Mesendoderm (in vitro differentiated cells): ENCODE measurements around the gene LEFTY1.

ENCODE experiments used
- DNase-seq: peaks from one replicate; pipeline ENCODE4 v3.0.0; 2013
- H2AK5ac ChIP-seq: 2 replicates; pipeline ENCODE4 v1.6.1; 2013; ENCODE audit warnings: low read length, inconsistent platforms
- H2BK120ac ChIP-seq: 2 replicates; pipeline ENCODE4 v1.6.1; 2013; ENCODE audit warnings: low read depth, mild to moderate bottlenecking, low read length, moderate library complexity, mixed read lengths
- H2BK15ac ChIP-seq: replicated peaks from 2 replicates; pipeline ENCODE4 v1.6.1; 2013; ENCODE audit warnings: low read depth, mild to moderate bottlenecking, moderate library complexity
- H2BK5ac ChIP-seq: 2 replicates; pipeline ENCODE4 v1.6.1; 2013; ENCODE audit warnings: low read length, inconsistent platforms
- H3K18ac ChIP-seq: 2 replicates; pipeline ENCODE4 v1.6.1; 2013; ENCODE audit warnings: mild to moderate bottlenecking, low read length, mixed read lengths
- H3K23ac ChIP-seq: one replicate; pipeline ENCODE4 v1.6.1; 2013; ENCODE audit warnings: low read length
- H3K27ac ChIP-seq: 2 replicates; pipeline ENCODE4 v1.5.1; 2013; ENCODE audit warnings: low read depth, mild to moderate bottlenecking, inconsistent platforms, low read length, moderate library complexity
- H3K27me3 ChIP-seq: 2 replicates; pipeline ENCODE4 v1.6.1; 2013; ENCODE audit warnings: low read length, control low read depth, mild to moderate bottlenecking, inconsistent platforms; ENCODE audit not compliant: insufficient read depth, poor library complexity
- H3K36me3 ChIP-seq: 2 replicates; pipeline ENCODE4 v1.6.1; 2013; ENCODE audit warnings: low read length, inconsistent platforms; ENCODE audit not compliant: control insufficient read depth, insufficient read depth
- H3K4ac ChIP-seq: one replicate; pipeline ENCODE4 v1.6.1; 2013; ENCODE audit warnings: low read depth, mild to moderate bottlenecking, low read length, moderate library complexity
- H3K4me1 ChIP-seq: 2 replicates; pipeline ENCODE4 v1.6.1; 2013; ENCODE audit warnings: low read depth, low read length, inconsistent platforms; ENCODE audit not compliant: control insufficient read depth
- H3K4me2 ChIP-seq: 2 replicates; pipeline ENCODE4 v1.6.1; 2013; ENCODE audit warnings: low read length
- H3K4me3 ChIP-seq: 2 replicates; pipeline ENCODE4 v1.5.1; 2013; ENCODE audit warnings: mild to moderate bottlenecking, low read length
- H3K56ac ChIP-seq: one replicate; pipeline ENCODE4 v1.6.1; 2013; ENCODE audit warnings: low read length
- H3K79me1 ChIP-seq: 2 replicates; pipeline ENCODE4 v1.6.1; 2013; ENCODE audit warnings: low read length, inconsistent platforms
- H3K79me2 ChIP-seq: 2 replicates; pipeline ENCODE4 v1.6.1; 2013; ENCODE audit warnings: mild to moderate bottlenecking, low read length; ENCODE audit not compliant: control insufficient read depth, insufficient read depth
- H3K9ac ChIP-seq: 2 replicates; pipeline ENCODE4 v1.6.1; 2013; ENCODE audit warnings: low read length, inconsistent platforms
- H4K5ac ChIP-seq: one replicate; pipeline ENCODE4 v1.6.1; 2013; ENCODE audit warnings: low read length
- H4K8ac ChIP-seq: one replicate; pipeline ENCODE4 v1.6.1; 2013; ENCODE audit warnings: low read depth, mild to moderate bottlenecking, control low read depth, low read length, moderate library complexity
- WGBS: extraction: QIAGEN DNeasy Blood & Tissue Kit; methylation state at CpG from one replicate; pipeline ENCODE4 v1.1.7; 2013; ENCODE audit warnings: low lambda C conversion rate, missing lambda C conversion rate; ENCODE audit not compliant: insufficient coverage; ENCODE audit errors: extremely low coverage; 5-methylcytosine and 5-hydroxymethylcytosine counted together

Gene LEFTY1

DNA sequence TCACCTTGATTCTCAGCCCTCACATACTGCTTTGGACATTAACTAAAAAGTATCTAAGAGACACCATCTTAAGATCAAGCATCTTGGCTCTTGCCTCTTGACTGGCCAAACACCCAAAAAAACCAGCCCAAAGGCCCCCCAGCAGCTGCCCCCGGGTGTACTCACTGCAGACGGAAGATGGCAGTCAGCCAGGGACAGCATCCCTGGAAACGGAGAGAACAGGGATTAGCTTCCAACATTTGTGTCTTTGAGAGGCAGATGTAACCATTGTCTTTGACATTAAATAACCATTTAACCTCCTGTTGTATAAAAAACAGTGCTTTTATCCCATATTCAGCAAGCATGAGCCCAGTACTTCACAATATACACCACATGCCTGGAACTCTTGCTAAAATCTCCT is 18.0 kb downstream of the LEFTY1 start:
- Histone ChIP-seq H3K27me3 (no peaks in the 10 kb centered on the region), H2BK15ac (no peak overlapping the region), H3K4ac (no peak overlapping the region), H3K36me3 (peaks cover 19% of the 10 kb centered on the region), H2BK5ac (no peak overlapping the region), H3K4me2 (no peak overlapping the region), H2BK120ac (no peak overlapping the region), H3K79me1 (peaks cover 3% of the 10 kb centered on the region), H3K9ac (no peak overlapping the region), H3K79me2 (no peaks in the 10 kb centered on the region), H3K56ac (no peak overlapping the region), H2AK5ac (no peak overlapping the region), H3K4me1 (no peaks in the 10 kb centered on the region), H4K5ac (no peak overlapping the region), H3K18ac (no peak overlapping the region), H3K23ac (no peak overlapping the region), H3K4me3 (no peak overlapping the region), H3K27ac (no peak overlapping the region), H4K8ac (no peak overlapping the region)
- DNase-seq, result no peak
- no CpG with 5 or more reads among the region's 3 CpGs for WGBS

DNA sequence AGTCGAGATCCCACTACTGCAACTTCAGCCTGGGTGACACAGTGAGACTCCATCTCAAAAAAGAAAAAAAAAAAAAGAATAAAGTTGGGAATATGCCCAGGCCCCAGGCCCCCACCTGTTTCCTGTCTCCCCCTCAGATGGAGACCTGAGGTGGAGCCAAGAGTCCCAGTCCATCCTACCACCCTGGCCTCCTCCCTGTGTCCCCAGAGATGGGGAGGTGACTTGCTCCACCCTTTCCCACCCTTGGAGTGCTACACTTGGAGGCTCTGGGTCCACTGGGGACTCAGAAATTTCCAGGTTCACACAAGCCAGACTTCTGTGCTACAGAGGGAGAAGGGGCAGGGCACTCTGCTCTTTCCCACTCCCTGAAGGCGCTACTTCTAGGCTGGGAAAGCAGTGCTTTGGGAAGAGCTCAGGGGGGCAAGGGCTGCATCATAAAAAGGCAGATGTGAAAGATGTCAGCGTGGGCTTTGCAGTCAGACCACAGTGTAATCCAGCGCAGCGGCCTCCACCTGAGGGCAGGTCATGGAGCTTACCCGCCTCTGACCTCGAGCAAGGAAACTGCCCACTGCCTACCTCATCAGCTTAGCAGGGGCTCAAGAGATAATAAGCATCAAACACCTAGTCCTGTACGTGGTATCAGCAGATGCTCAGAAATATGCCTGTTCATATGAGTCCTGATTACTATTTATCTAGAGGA is 20.2 kb downstream of the LEFTY1 start:
- Histone ChIP-seq H3K4ac (no peak overlapping the region), H3K27ac (no peak overlapping the region), H3K9ac (no peak overlapping the region), H3K4me2 (no peak overlapping the region), H3K23ac (no peak overlapping the region), H3K27me3 (no peaks in the 10 kb centered on the region), H3K18ac (no peak overlapping the region), H3K79me1 (no peaks in the 10 kb centered on the region), H2BK15ac (no peak overlapping the region), H2BK120ac (no peak overlapping the region), H3K4me3 (no peak overlapping the region), H3K56ac (no peak overlapping the region), H4K8ac (no peak overlapping the region), H2BK5ac (no peak overlapping the region), H3K4me1 (no peaks in the 10 kb centered on the region), H2AK5ac (no peak overlapping the region), H3K36me3 (peaks cover 24% of the 10 kb centered on the region), H4K5ac (no peak overlapping the region), H3K79me2 (no peaks in the 10 kb centered on the region)
- WGBS, result no CpG with 5 or more reads among the region's 8 CpGs
- no peak for DNase-seq

DNA sequence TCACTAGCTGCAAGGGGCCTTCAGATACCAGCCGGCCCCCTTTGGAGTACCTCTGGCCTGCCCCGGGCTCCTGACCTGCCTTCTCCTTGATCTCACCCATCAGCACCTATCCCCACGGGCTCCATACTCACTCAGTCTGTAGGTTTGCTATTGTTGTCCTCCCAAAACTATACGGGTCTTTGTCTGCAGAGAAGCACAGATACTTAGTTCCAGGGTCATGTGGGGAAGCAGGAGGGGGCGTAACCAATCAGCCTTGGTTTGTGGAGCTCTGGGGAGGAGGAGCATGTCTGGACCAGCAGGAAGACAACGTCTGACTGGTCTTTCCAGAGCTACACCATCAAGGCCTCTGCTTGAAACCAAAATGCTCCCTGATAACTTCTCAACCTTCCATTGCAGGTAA is 22.0 kb downstream of the LEFTY1 start:
- Histone ChIP-seq H3K27ac (no peak overlapping the region), H3K79me1 (no peaks in the 10 kb centered on the region), H2BK120ac (no peak overlapping the region), H4K5ac (no peak overlapping the region), H2AK5ac (no peak overlapping the region), H3K4me3 (no peak overlapping the region), H3K27me3 (no peaks in the 10 kb centered on the region), H3K36me3 (peaks cover 26% of the 10 kb centered on the region), H2BK5ac (no peak overlapping the region), H3K56ac (no peak overlapping the region), H4K8ac (no peak overlapping the region), H3K4me2 (no peak overlapping the region), H3K23ac (no peak overlapping the region), H2BK15ac (no peak overlapping the region), H3K4me1 (no peaks in the 10 kb centered on the region), H3K18ac (no peak overlapping the region), H3K4ac (no peak overlapping the region), H3K9ac (no peak overlapping the region), H3K79me2 (no peaks in the 10 kb centered on the region)
- no CpG with 5 or more reads among the region's 6 CpGs for WGBS
- no peak for DNase-seq

DNA sequence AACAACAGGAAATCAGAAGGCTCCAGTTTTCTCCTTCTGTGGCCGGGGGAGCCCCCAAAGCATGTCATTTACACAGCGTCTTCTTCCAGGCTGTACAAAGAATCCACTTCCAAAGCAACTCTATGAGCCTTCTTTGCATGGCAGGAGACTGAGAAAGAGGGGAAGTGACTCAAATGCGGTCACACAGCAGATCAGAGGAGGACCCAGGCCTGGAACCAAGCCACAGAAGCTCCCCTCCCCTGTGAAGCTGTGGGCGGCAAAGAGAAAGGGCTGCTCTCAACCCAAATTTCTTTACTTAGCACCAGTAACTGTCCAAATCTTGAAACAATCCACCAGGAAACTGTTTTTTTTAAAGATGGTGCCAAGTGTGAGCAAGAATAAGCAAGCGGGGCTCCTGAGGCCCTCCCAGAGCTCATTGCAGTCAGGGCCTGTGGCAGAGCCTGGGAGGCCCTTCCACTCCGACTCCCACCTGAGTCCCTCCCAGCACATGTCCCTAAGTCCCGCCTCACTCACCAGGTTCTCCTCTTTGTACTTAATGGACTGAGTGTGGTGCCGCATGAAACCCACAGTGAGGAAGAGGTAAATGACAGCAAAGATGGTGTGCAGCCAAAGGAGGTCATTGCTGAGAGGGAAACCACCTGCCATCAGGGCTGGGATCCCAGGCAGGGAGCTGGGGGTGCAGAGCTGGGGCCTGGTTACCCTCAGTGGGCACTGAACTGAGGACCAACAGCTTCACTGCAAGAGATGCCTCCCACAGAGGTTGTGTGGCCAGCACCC is 22.7 kb downstream of the LEFTY1 start:
- no CpG with 5 or more reads among the region's 8 CpGs for WGBS
- H4K5ac ChIP-seq, result no peak overlapping the region

DNA sequence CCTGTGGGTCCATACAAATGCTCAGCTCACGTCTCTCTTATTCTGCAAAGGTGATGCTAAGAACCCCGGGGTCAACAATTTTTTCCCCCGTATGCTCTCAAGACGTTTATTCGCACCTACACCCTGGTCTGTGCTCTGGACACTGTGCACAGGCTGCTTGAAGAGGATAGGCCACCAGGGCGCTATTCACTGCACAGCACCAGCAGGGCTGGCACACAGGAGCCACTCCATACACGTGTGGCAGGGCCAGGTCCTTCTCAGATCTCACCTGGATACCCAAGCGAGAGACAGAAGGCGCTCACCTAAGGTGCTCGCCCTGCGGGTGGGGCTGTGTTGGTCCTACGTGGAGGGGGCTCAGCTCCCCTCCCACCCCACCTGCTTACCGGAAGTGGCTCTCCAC is 23.4 kb downstream of the LEFTY1 start:
- peaks cover 28% of the 10 kb centered on the region for H3K36me3 ChIP-seq
- H3K56ac ChIP-seq, result no peak overlapping the region
- no peak overlapping the region for H2AK5ac ChIP-seq
- H4K5ac ChIP-seq, result no peak overlapping the region
- no peak overlapping the region for H3K23ac ChIP-seq
- H3K9ac ChIP-seq, result no peak overlapping the region
- no peak overlapping the region for H2BK15ac ChIP-seq
- H3K18ac ChIP-seq, result no peak overlapping the region
- H3K27me3 ChIP-seq, result no peaks in the 10 kb centered on the region
- no CpG with 5 or more reads among the region's 13 CpGs for WGBS
- H3K27ac ChIP-seq, result no peak overlapping the region
- H2BK120ac ChIP-seq, result no peak overlapping the region
- no peak overlapping the region for H3K4me3 ChIP-seq
- no peak overlapping the region for H4K8ac ChIP-seq
- no peaks in the 10 kb centered on the region for H3K79me2 ChIP-seq
- no peak overlapping the region for H3K4ac ChIP-seq
- no peak overlapping the region for H3K4me2 ChIP-seq
- no peak overlapping the region for H2BK5ac ChIP-seq
- H3K79me1 ChIP-seq, result no peaks in the 10 kb centered on the region
- no peaks in the 10 kb centered on the region for H3K4me1 ChIP-seq
- DNase-seq, result no peak

More for the DNA sequence above, 22.7 kb downstream of the LEFTY1 start:
- H3K4me1 ChIP-seq, result no peaks in the 10 kb centered on the region
- no peaks in the 10 kb centered on the region for H3K27me3 ChIP-seq
- no peak overlapping the region for H2AK5ac ChIP-seq
- peaks cover 27% of the 10 kb centered on the region for H3K36me3 ChIP-seq
- no peak overlapping the region for H3K56ac ChIP-seq
- no peak overlapping the region for H3K4ac ChIP-seq
- no peaks in the 10 kb centered on the region for H3K79me1 ChIP-seq
- H3K27ac ChIP-seq, result no peak overlapping the region
- no peak overlapping the region for H2BK5ac ChIP-seq
- no peak overlapping the region for H3K4me2 ChIP-seq
- no peak overlapping the region for H3K9ac ChIP-seq
- H3K79me2 ChIP-seq, result no peaks in the 10 kb centered on the region
- H3K18ac ChIP-seq, result no peak overlapping the region
- H3K4me3 ChIP-seq, result no peak overlapping the region
- no peak overlapping the region for H4K8ac ChIP-seq
- no peak for DNase-seq
- no peak overlapping the region for H2BK120ac ChIP-seq
- H2BK15ac ChIP-seq, result no peak overlapping the region
- H3K23ac ChIP-seq, result no peak overlapping the region
